Uterus (tissue), 2 donors: ENCODE measurements around the gene C9orf50.

Source experiments
- POLR2A ChIP-seq, 2 donors: fragments of 450-650 bp; IDR thresholded peaks; one replicate each; pipeline ENCODE4 v1.6.1; 2016; ENCODE audit warnings: antibody characterized with exemption in 2 of 2, mild to moderate bottlenecking in 1 of 2, moderate library complexity in 1 of 2
- TF ChIP-seq, protein P1 (sequence below), 4 experiments: fragments of 200-600 bp in 2 of 4; fragments of 450-650 bp in 2 of 4; sonication (generic) in 2 of 4; IDR thresholded peaks; one replicate each; pipeline ENCODE4 v1.5.1; 2016 to 2019; ENCODE audit warnings: antibody characterized with exemption in 4 of 4, mild to moderate bottlenecking in 2 of 4, moderate library complexity in 1 of 4

DNA sequence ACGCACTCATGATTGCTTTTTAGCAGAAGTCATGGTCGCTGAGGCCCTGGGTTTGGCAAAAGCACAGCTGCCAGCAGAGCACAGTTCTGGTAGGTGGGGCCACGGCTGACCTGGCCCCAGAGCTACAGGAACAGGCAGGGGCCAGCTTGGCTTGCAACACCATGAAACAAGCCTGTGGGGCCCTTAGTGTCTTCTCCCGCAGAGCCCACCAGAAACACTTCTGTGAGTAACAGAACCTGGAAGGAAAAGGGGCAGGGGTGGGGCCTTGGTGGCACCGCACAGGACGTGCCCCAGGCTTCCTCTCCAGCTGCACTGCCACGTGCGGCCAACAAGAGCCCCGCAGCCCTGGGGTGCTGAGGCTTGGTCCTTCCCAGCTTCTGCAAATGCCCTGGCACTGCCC lies 16.2 kb upstream of the C9orf50 start:
- TF ChIP-seq, protein P1, sequence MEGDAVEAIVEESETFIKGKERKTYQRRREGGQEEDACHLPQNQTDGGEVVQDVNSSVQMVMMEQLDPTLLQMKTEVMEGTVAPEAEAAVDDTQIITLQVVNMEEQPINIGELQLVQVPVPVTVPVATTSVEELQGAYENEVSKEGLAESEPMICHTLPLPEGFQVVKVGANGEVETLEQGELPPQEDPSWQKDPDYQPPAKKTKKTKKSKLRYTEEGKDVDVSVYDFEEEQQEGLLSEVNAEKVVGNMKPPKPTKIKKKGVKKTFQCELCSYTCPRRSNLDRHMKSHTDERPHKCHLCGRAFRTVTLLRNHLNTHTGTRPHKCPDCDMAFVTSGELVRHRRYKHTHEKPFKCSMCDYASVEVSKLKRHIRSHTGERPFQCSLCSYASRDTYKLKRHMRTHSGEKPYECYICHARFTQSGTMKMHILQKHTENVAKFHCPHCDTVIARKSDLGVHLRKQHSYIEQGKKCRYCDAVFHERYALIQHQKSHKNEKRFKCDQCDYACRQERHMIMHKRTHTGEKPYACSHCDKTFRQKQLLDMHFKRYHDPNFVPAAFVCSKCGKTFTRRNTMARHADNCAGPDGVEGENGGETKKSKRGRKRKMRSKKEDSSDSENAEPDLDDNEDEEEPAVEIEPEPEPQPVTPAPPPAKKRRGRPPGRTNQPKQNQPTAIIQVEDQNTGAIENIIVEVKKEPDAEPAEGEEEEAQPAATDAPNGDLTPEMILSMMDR (IDR thresholded peaks at IDR 0.05), result no peak
- TF ChIP-seq POLR2A (IDR thresholded peaks at IDR 0.05), result no peak
